DMS 273 (cell line): ENCODE data around the gene SH3BGRL3.
"Not testable (repeated sequence)": the region's sequence is repeated elsewhere in the genome, so short reads cannot be mapped to it uniquely, and the experiment has no call there.

ENCODE experiments used
- DNase-seq: peaks from one replicate; lab custom pipeline; 2025; ENCODE audit not compliant: unreplicated experiment; lab: John Stamatoyannopoulos, UW

Gene SH3BGRL3

DNA sequence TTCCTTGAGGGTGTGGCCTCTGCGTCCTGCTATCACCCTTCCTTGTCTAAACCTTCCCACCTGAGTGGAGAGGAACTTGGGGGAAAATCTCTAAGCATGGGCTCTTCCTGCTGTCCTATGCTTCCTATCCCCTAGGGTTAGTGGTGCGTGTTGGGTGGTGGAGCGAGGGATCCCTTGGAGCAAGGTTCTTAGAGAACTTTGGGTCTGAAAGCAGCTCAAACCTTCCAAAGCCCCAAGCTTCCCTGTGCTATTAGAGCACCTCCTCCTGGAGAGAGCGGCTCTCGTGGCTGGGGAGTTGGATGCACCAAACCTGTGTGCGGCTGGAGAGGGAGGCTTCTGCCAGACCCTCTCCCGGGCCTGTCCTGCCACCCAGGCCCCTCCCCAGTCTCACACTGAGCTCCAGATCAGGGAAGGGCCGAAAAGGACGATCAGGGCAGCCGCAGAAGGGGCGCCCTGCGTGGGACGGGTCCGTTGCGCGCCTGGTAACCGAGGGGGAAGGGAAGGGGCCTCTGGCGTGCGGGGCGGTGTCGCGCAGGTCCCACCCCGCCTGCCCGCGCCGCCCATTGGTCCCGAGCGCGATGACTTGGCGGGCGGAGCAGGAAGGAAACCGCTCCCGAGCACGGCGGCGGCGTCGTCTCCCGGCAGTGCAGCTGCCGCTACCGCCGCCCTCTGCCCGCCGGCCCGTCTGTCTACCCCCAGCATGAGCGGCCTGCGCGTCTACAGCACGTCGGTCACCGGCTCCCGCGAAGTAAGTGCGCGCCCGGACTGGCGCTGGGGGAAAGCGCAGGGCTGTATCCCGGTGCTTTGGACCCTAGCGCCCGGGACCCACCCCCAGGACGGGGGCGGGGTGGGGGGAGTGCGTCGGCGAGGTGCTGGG is at the start of gene SH3BGRL3:
TSS of gene SH3BGRL3 (plus strand) at position 631 of the 877 bp plus-strand sequence. CDS start at position 701, 70 bp downstream.
- DNase-seq, result peak; percentile 96

DNA sequence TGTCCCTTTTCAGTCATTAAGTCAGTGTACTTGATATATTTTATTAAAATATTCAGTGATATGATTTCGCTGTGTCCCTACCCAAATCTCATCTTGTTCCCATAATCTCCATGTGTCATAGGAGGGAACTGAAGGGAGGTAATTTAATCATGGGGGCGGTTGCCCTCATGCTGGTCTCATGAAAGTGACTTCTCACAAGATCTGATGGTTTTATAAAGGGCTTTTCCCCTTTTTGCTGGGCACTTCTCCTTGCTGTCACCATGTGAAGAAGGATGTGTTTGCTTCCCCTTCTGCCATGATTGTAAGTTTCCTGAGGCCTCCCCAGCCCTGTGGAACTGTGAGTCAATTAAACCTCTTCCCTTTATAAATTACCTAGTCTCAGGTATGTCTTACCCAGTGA is 49.2 kb upstream of the SH3BGRL3 start:
- not testable (repeated sequence) for DNase-seq

DNA sequence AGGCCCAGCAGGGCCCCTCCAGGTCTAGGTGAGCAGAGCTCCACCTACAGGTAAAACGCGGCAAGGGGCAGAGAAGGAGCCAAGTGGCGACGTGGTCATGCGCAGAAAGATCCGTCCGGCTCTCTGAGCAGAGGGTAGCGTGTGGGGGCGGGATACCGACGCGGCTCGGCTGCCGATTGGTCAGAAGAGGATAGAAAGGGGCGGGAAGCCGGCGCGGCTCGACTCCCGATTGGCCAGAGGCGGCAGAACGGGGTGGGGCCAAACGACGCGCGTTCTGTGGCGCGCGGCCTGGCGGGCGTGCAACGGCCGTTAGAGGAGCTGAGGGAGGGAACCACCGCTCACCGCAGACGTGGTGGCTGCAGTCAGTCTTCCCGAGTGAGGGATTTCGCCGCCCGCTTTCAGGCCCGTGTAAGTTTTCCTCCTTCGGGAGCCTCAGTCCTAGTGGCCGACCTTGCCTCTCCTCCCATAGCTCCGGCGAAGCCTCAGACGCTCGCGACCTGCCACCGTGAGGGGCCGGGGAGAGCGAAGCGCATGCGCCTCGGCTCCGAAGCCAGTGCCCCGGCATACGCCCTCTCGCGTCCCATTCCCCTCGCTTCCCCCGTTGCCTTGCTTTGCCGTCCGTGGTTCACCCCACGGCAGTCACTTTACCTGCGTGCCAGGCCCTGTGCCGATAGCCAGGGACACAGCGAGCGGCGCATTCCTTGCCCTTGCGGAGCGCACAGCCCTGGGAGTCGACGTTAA is 45.8 kb upstream of the SH3BGRL3 start, which contains the start of gene CEP85:
TSS of gene CEP85 (plus strand) at position 298 of the 741 bp plus-strand sequence. CDS start 5,584 bp downstream, outside the sequence.
- peak; percentile 99 for DNase-seq

DNA sequence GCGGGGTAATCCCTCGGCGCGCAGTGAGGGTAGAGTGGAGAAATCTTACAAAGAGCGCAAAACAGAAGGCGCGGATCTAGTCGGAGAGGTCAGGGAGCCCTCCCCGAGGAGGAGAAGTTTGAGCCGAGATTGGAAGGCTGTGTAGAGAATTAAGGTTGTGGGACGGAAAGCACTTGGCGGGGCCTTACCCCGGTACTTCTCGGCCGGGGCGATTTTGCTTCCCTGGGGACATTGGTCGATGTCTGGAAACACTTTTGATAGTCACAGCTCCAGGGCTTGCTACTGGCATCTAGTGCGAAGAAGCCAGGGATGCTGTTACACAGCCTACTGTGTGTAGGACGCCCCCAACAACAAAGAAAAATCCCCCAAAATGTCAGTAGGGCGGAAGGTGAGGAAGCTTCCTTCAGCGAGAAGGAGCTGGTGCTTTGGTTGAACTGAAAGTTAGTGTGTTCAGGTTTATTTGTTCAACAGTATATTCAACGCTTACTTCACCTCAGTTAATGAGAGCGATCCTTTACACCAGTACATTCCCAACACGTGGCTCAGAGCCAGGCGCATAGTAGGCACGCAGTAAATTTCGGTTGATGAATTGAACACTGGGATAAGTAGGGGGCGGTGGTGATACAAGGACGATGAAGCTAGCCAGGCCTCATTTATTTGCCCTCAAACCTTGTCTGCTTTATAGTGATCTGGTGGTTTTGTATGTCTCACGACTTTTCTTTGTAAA is 45.1 kb upstream of the SH3BGRL3 start:
- peak; percentile 50 for DNase-seq

DNA sequence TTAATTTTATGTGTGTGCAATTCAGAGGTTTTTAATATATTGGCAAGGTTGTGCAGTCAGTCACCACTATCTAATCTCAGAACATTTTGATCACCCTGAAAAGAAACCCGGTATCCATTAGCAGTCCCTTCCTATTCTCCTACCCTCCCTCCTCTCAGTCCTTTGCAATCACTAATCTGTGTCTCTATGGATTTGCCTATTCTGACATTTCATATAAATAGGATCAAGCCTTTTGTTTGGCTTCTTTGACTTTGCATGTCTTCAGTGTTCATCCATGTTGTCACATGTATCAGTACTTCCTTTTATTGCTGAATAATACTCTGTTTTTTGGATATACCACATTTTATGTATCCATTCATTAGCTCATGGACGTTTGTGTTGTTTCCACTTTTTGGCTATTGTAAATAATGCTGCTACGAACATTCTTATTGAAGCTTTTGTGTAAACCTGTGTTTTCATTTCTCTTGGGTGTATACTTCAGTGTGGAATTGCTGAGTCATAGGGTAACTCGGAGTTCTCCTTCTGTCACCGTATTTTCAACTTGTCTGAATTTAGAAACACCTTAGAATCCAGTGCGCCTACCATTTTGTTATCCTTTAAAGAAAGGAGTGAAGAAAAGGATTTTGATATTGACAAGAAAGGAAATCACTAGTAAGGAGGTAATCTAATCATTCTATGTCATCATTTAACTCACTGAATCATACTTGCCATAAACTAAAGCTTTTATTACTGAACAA is 42.5 kb upstream of the SH3BGRL3 start:
- peak; percentile 56 for DNase-seq

DNA sequence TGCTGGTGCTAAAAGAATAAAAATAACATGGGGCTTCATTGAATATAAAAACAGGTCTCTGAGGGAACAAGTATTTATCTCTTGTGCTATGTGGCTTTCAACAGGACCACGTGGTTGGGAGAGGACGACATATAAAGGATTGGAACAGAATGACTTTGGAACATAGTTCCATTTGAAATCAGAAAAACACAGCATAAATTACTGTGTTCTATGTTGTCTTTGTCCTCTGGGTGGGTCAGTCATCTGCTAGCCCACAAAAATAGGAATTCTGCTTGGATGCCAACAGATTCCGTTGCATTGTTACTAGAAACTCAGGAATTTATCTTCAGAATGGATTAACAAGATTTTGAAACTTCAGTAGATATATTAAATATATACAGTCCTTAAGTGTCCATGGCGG is 40.0 kb upstream of the SH3BGRL3 start:
- no peak for DNase-seq

DNA sequence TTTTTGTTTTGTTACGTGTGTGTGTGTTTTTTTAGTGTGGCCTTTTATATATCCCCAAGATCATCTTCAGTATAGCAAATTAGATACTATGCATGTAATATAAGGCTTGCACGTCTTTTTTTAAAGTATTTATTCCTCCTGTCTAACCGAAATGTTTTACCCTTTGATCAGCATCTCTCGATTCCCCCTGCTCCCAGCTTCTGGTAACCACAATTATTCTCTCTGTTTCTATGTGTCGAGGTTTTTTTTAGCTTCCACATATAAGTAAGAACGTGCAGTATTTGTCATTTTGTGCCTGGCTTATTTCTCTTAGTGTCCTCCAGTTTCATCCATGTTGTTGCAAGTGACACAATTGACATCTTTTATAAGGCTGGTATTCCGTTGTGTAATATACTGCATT is 27.2 kb upstream of the SH3BGRL3 start:
- DNase-seq, result no peak

DNA sequence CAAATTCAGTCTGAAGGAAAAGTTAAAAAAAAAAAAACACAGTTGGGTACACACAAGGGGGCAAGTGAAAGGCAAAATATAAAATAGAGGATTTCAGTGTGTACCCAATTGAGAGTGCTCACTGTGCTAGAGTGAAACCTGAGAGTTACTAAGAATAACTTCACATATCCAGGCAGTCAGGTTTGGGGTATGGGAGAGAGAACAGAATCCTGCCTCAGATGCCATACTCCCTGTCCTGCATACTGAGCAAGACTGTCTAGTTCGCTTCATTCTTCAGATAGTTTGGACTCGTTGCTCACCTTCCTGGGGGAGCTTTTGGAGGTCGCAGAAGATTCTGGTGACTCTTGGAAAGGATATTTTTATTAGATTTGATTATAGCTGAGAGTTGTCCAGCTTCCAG is 25.5 kb upstream of the SH3BGRL3 start:
- no peak for DNase-seq

DNA sequence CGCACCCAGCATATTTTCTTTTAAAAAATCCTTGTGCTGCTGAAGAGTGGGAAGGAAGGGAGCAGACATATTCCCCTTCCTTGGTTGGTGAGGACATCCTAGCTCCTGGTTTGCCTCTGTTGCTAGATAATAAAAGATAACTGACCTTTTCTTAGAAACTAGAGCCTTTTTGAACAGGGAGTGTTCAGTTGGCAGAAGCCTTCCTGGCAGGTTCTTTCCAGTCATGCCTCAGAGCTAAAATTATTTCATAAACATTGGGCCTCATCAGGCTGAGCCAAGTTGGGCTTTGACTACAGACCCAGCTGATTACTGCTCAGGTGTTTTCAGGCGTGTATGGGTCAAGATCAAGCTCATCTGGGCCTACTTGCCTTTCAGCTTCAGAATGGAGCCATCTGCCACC is 22.7 kb upstream of the SH3BGRL3 start:
- no peak for DNase-seq

DNA sequence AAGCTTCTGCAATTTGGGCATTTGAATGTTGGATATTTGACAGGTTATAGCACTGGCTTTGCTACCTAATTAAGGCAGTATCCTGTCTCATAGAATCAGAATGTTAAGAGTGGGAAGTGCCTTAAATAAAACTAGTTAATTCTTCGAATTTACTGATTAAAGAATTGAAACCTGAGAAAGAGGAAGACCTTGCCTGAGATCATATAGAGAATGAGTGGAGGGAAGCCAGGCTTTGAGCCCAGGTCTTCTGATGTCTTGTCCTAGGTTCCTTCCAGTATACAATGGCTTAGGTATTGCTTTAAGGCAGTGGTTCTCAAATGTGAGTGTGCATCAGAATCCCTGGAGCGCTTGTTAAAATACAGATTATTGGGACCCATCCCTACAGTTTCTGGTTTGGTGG is 20.9 kb upstream of the SH3BGRL3 start:
- no peak for DNase-seq

DNA sequence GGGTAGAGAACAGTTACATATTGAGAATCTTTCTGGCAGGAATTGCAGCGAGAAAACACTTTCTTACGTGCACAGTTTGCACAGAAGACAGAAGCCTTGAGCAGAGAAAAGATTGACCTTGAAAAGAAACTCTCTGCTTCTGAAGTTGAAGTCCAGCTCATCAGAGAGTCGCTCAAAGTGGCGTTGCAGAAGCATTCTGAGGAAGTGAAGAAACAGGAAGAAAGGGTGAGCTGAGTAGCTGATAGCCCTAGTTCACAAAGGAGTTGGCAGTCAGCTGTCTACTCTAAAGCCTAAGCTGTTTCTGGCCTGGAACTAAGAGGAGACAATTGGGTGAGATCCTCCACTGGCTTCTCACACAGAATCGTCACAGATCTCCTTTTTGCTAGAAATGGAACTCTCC is 20.3 kb upstream of the SH3BGRL3 start:
- no peak for DNase-seq

DNA sequence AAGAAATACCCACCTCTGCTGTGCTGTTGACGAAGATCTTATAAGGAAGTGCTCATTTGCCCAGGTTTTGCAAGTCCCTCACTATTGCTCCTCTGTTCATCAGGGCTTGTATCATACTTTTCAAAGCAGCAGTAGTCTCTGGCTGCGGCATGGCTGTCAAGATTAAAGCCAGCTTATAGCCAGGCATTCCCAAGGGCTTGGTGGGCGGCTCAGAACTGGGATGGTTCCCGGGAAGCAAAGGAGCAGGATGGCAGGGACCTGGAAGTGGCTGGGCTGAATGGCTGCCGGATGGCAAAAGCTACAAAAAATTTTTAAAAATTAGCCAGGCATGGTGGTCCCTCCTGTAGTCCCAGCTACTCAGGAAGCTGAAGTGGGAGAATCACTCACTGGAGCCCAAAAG is 16.7 kb upstream of the SH3BGRL3 start:
- DNase-seq, result no peak

DNA sequence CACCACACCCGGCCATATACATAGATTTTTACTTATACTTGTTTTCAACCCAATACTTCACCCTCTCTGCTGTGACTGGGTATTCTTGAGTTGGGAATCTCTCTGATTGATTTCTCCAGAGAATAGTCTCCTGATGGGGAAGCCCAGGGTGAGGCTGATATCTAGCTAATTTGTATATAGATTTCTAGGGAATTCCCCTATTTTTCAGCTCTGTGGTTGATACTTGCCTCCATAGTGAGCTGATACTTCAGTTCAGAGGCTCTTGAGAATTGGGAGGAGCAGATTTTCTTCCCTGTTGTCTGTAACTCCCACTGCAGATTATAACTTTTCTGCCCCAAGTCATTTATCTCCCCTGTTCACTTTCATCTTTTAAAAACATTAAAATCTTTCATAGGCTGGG is 14.5 kb upstream of the SH3BGRL3 start:
- DNase-seq, result no peak

DNA sequence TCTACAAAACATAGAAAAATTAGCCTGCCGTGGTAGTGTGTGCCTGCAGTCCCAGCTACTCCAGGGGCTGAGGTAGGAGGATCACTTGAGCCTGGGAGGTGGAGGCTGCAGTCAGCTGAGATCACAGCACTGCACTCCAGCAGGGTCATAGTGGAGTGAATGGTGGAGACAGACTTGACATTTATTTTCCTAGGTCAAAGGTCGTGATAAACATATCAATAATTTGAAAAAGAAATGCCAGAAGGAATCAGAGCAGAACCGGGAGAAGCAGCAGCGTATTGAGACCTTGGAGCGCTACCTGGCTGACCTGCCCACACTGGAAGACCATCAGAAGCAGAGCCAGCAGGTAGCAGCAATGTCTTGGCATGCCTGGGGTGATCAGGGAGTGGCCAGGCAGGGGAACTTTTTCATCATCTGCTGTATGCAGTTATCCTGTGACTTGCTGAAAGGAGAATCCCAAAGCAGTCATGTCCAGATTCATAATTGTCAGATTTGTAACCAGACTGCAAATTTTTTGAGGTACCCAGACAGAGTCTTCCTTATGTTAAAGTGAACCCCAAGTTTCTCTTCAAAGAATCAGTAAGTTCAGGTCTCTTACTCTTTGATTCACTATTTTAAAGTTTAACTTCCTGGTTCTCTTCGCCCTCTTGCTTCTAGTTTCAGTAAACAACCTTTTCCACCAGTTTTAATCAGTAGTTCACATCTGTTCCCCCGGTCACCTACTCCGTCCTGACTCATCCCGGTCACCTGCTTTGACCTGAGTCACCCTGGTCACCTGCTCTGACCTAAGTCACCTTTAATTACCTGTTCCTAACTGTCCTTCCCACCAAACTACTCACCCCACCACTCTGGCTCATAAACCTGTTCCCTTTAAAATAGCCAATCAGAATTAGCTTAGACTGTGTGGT is 11.3 kb upstream of the SH3BGRL3 start:
- DNase-seq, result no peak

DNA sequence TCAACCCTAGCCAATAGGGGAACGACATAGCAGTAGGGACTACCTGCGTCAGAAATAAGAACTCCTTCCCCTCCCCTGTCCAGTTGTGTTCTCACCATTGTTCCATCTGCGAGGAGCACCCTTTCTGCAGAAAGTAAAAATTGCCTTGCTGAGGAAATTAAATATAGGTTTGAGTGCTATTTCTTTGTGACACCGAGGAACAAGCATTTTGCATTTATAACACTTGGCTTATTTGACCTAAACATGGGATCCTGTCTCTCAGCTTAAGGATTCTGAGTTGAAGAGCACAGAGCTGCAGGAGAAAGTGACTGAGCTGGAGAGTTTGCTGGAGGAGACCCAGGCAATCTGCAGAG is 10.7 kb upstream of the SH3BGRL3 start:
- DNase-seq, result no peak

DNA sequence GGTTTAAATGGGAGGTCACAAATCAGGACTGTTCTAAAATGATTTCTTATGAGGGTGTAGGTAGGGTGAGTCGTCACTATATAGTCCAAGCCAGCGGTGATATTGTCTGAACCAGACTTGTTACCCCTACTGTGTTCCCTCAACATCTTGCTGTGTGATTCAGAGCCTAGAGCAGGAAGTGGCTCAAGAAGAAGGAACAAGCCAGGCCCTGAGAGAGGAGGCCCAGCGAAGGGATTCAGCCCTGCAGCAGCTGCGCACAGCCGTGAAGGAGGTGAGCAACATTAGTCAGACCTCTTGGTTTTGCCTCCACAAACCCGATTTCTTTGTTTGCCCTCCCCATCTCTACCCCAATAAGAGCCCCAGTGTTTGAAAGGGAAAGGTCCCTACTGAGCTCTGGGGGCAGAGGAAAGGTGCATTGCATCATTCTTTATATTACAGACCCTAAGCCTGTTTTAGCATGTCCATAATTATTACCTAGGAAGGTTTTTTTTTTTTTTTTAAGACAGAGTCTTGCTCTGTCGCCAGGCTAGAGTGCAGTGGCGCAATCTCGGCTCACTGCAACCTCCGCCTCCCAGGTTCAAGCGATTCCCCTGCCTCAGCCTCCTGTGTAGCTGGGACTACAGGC is 5.0 kb upstream of the SH3BGRL3 start:
- DNase-seq, result no peak

DNA sequence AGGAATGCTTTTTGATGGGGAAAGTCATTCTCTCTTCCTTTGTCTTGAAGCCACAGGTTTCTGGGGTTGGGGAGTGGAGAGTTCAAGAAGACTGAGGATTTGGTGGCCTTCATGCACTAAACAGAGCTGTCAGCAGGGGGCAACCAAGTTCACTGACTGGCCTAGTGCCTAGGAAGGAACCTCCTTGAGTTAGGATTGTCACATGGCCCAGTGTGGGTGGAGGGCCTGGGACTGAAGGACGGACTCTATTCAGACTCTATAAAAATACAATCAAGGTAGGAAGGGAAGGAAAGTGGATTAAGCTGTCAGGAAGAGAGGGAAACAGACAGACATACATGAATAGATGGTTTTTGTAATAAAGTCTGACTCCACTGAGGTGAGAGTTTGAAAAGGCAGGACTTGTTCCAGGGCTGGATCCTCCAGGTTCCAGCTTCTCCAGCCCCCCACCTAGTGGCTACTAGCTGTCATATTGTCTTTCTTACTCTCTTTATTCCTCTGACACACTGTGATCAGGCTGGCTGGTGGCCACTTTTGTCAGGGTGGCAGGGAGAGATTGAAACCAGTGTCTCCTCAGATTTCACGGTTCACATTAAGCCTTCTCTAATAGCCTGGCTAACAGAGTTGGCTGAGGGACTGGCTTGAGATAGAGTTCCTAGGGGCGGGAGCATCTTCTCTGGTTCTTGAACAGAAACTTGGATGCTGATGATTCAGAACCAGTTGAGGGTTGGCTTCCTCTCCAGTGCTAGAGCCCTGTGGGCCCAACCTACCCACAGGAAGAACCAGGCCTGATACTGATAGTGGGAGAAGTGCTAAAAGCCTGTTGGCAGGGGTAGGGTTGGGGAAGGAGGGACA is 4.1 kb upstream of the SH3BGRL3 start:
- DNase-seq, result peak; percentile 92

DNA sequence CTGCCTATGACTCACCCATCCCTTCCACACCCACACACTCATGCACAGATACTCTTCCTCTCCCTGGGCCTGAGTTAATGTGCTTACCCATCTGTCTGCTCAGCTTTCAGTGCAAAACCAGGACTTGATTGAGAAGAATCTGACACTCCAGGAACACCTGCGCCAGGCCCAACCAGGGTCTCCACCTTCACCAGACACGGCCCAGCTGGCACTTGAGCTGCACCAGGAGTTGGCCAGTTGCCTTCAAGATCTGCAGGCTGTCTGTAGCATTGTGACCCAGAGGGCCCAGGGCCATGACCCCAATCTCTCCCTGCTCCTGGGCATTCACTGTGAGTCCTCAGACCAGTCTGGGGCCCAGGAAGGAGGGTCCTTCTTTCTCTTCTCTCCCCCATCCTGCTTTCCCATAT is 3.5 kb upstream of the SH3BGRL3 start:
- peak; percentile 80 for DNase-seq
